HepG2 (cell line): ENCODE measurements around the gene HRC. TPM values are rescaled to one million over a fixed set of nuclear protein-coding genes. Genes with fewer than 3 reads are reported as not detected.

Experiments used
- CTCF ChIP-seq: sonication (generic); formaldehyde crosslinking; IDR thresholded peaks from 2 replicates; pipeline ENCODE4 v1.5.0; 2020; ENCODE audit warnings: mild to moderate bottlenecking, missing genetic modification reagents, moderate library complexity
- DZIP1 ChIP-seq: sonication (generic); formaldehyde crosslinking; IDR thresholded peaks from 2 replicates; pipeline ENCODE4 v1.5.0; 2020; ENCODE audit warnings: mild to moderate bottlenecking, missing genetic modification reagents
- ELF3 ChIP-seq: IDR thresholded peaks from 2 replicates; pipeline ENCODE4 v1.6.1; 2016; ENCODE audit warnings: missing genetic modification reagents, missing compliant biosample characterization
- ESRRA ChIP-seq: sonication (generic); formaldehyde crosslinking; IDR thresholded peaks from 2 replicates; pipeline ENCODE4 v1.5.1; 2020; ENCODE audit warnings: mild to moderate bottlenecking, low read depth, missing genetic modification reagents
- KAT2B ChIP-seq: fragments of 150-350 bp; IDR thresholded peaks from 2 replicates; pipeline ENCODE4 v1.6.1; 2014; ENCODE audit warnings: low read depth, low read length, borderline replicate concordance
- KDM3A ChIP-seq: IDR thresholded peaks from 2 replicates; pipeline ENCODE4 v1.6.1; 2018; ENCODE audit warnings: low read depth, missing compliant biosample characterization
- KLF15 ChIP-seq: sonication (generic); formaldehyde crosslinking; IDR thresholded peaks from 2 replicates; pipeline ENCODE4 v1.8.1; 2023; ENCODE audit warnings: borderline replicate concordance, mild to moderate bottlenecking, inconsistent platforms, missing genetic modification reagents, mixed read lengths
- MAF1 ChIP-seq: sonication (generic); formaldehyde crosslinking; IDR thresholded peaks from 2 replicates; pipeline ENCODE4 v1.5.0; 2020; ENCODE audit warnings: missing genetic modification reagents, borderline replicate concordance
- PCBP1 ChIP-seq: fragments of 200-400 bp; formaldehyde crosslinking; IDR thresholded peaks from 2 replicates; pipeline ENCODE4 v1.6.1; 2017; ENCODE audit warnings: mild to moderate bottlenecking, low read depth, low read length, borderline replicate concordance
- REXO4 ChIP-seq: sonication (generic); formaldehyde crosslinking; IDR thresholded peaks from 2 replicates; pipeline ENCODE4 v1.8.0; 2022; ENCODE audit warnings: missing genetic modification reagents, mild to moderate bottlenecking, borderline replicate concordance
- RFX5 ChIP-seq: IDR thresholded peaks from 2 replicates; pipeline ENCODE4 v1.6.1; 2011; ENCODE audit warnings: low read depth, low read length, improper control_type of control experiment
- TFE3 ChIP-seq: IDR thresholded peaks from 2 replicates; pipeline ENCODE4 v1.6.1; 2016
- ZNF296 ChIP-seq: sonication (generic); formaldehyde crosslinking; conservative IDR thresholded peaks from 2 replicates; pipeline ENCODE4 v1.5.0; 2020; ENCODE audit warnings: mild to moderate bottlenecking, missing genetic modification reagents
- ZNF605 ChIP-seq: sonication (generic); formaldehyde crosslinking; IDR thresholded peaks from 2 replicates; pipeline ENCODE4 v1.8.0; 2022; ENCODE audit warnings: mild to moderate bottlenecking, missing genetic modification reagents
- ZNF639 ChIP-seq: conservative IDR thresholded peaks from 2 replicates; pipeline ENCODE4 v1.6.1; 2018; ENCODE audit warnings: missing genetic modification reagents
- ZNF703 ChIP-seq: sonication (generic); formaldehyde crosslinking; IDR thresholded peaks from 2 replicates; pipeline ENCODE4 v1.5.1; 2020; ENCODE audit warnings: missing genetic modification reagents, mild to moderate bottlenecking, moderate library complexity, borderline replicate concordance
- ZNF724P ChIP-seq: sonication (generic); formaldehyde crosslinking; IDR thresholded peaks from 2 replicates; pipeline ENCODE4 v1.8.0; 2022; ENCODE audit warnings: missing genetic modification reagents, borderline replicate concordance
- ZSCAN20 ChIP-seq: sonication (generic); formaldehyde crosslinking; IDR thresholded peaks from 2 replicates; pipeline ENCODE4 v1.4.0; 2020; ENCODE audit warnings: missing genetic modification reagents, mild to moderate bottlenecking, borderline replicate concordance
- polyA plus RNA-seq, 8 experiments: library from polyadenylated mRNA; depleted of rRNA in 3 of 8; stranded (reverse) in 7 of 8; unstranded in 1 of 8; fragments of >200 nt; fragmentation: Illumina TruSeq in 4 of 8; extraction: Trizol in 4 of 8; gene quantifications; 2 replicates each; pipeline versions ENCODE4 v1.2.1 to v1.2.3, GENCODE V29; 2011 to 2016; ENCODE audit warnings: low read depth in 4 of 8, missing spikeins in 1 of 8, mixed read lengths in 1 of 8; ENCODE audit not compliant: insufficient read depth in 1 of 8
- total RNA-seq, 5 experiments: library from RNA; depleted of rRNA; stranded (reverse); fragments of >200 nt; fragmentation: Illumina TruSeq; extraction: Trizol; gene quantifications; 2 replicates each; pipeline ENCODE4 v1.2.3, GENCODE V29; 2016; ENCODE audit warnings: low read depth in 1 of 5

HRC gene
- total and polyA plus RNA-seq, 2 of the 13 experiments (the other 11 are each of a cell fraction or from before 2014, with no cell fraction given), result 3.6 to 15.4 TPM

- no peak for TF ChIP-seq DZIP1 (CRISPR knock-in tag)
- TF ChIP-seq MAF1 (CRISPR knock-in tag), result 0 out of 2 replicates have a peak, but pooled peaks have one; percentile 78
- 0 out of 2 replicates have a peak, but pooled peaks have one; percentile 22 for TF ChIP-seq REXO4 (CRISPR knock-in tag)
- TF ChIP-seq RFX5, result no peak
- TF ChIP-seq ZNF703 (CRISPR knock-in tag), result no peak
- 0 out of 2 replicates have a peak, but pooled peaks have one; percentile 68 for TF ChIP-seq KLF15 (CRISPR knock-in tag)
- no peak for TF ChIP-seq KAT2B
- no peak for TF ChIP-seq KDM3A
- no peak for TF ChIP-seq ZNF605 (CRISPR knock-in tag)
- TF ChIP-seq ZNF724P (CRISPR knock-in tag), result peak; percentile 54; the same call in 1 of the 2 replicates
- TF ChIP-seq ELF3 (CRISPR knock-in tag), result peak; percentile 61
- TF ChIP-seq ZNF639, result 0 out of 2 replicates have a peak, but pooled peaks have one; percentile 64
- peak; percentile 73; the same call in 1 of the 2 replicates for TF ChIP-seq ZNF296 (CRISPR knock-in tag)
- TF ChIP-seq PCBP1, result 0 out of 2 replicates have a peak, but pooled peaks have one; percentile 22
- peak; percentile 64 for TF ChIP-seq ZSCAN20
- TF ChIP-seq ESRRA, result no peak
- TF ChIP-seq TFE3 (CRISPR knock-in tag), result peak; percentile 55; the same call in 1 of the 2 replicates
- TF ChIP-seq CTCF, result no peak
Observed at GRCh38 chr19:49119411-49120324, 35.5 kb downstream of the HRC start, which contains the start of gene PPFIA3 (continued).
